K562 (cell line): ENCODE measurements around the gene RPS6KA2. TPM values are rescaled to one million over a fixed set of nuclear protein-coding genes. Genes with fewer than 3 reads are reported as not detected.

Experiments used
- ATF7 ChIP-seq: fragments of 450-650 bp; IDR thresholded peaks from 2 replicates; pipeline ENCODE4 v1.7.1; 2014; ENCODE audit warnings: mild to moderate bottlenecking, moderate library complexity
- CEBPB ChIP-seq: fragments of 450-650 bp; IDR thresholded peaks from 2 replicates; pipeline ENCODE4 v1.6.1; 2016; ENCODE audit warnings: missing genetic modification characterization, missing compliant biosample characterization
- ELF1 ChIP-seq: fragments of 200-800 bp; sonication (Bioruptor generic); IDR thresholded peaks from 2 replicates; pipeline ENCODE4 v1.6.1; 2016; ENCODE audit warnings: missing genetic modification characterization, missing compliant biosample characterization
- ELF2 ChIP-seq: fragments of 250-450 bp; sonication (Bioruptor Pico); IDR thresholded peaks from 2 replicates; pipeline ENCODE4 v1.5.0; 2021; ENCODE audit warnings: mild to moderate bottlenecking
- ETV5 ChIP-seq: sonication (generic); formaldehyde crosslinking; IDR thresholded peaks from 2 replicates; pipeline ENCODE4 v1.4.0; 2020; ENCODE audit warnings: low read depth, mild to moderate bottlenecking, missing genetic modification reagents
- FOS ChIP-seq: IDR thresholded peaks from 3 replicates; pipeline ENCODE4 v1.6.1; 2011; ENCODE audit not compliant: insufficient read length; ENCODE audit errors: extremely low read depth
- HDAC1 ChIP-seq, 2 experiments: fragments of 450-650 bp; IDR thresholded peaks; 2 replicates each; pipeline ENCODE4 v1.6.1; 2016 to 2017; ENCODE audit warnings: inconsistent platforms in 1 of 2, mild to moderate bottlenecking in 1 of 2, moderate library complexity in 1 of 2
- HDGF ChIP-seq: fragments of 450-650 bp; IDR thresholded peaks from 2 replicates; pipeline ENCODE4 v1.6.1; 2016
- KAT2B ChIP-seq: IDR thresholded peaks from one replicate; pipeline ENCODE4 v1.6.1; 2012; ENCODE audit warnings: low read depth, mild to moderate bottlenecking, control low read depth, inconsistent platforms, low read length, moderate library complexity
- MYNN ChIP-seq, 2 experiments: sonication (generic); formaldehyde crosslinking in 1 of 2; IDR thresholded peaks; 2 replicates each; pipeline versions ENCODE4 v1.5.0 to v1.6.1; 2016 to 2020; ENCODE audit warnings: antibody characterized with exemption in 1 of 2, missing genetic modification reagents in 1 of 2
- NONO ChIP-seq, 2 experiments: fragments of 200-400 bp in 1 of 2; fragments of 450-650 bp in 1 of 2; formaldehyde crosslinking in 1 of 2; IDR thresholded peaks; 2 replicates each; pipeline ENCODE4 v1.6.1; 2017; ENCODE audit warnings: low read depth in 2 of 2, mild to moderate bottlenecking in 2 of 2, moderate library complexity in 2 of 2, low read length in 1 of 2
- NR3C1 ChIP-seq: sonication (generic); formaldehyde crosslinking; IDR thresholded peaks from 2 replicates; pipeline ENCODE4 v1.8.1; 2022; ENCODE audit warnings: missing genetic modification reagents
- OTX1 ChIP-seq: fragments of 450-650 bp; formaldehyde crosslinking; IDR thresholded peaks from 2 replicates; pipeline ENCODE4 v1.4.0; 2022; ENCODE audit warnings: mild to moderate bottlenecking
- POLR2B ChIP-seq: fragments of 450-650 bp; IDR thresholded peaks from 2 replicates; pipeline ENCODE4 v1.6.1; 2018; ENCODE audit warnings: low read depth; ENCODE audit not compliant: partially characterized antibody
- PTRF ChIP-seq: fragments of 450-650 bp; IDR thresholded peaks from 2 replicates; pipeline ENCODE4 v1.6.1; 2016; ENCODE audit warnings: mild to moderate bottlenecking, missing genetic modification characterization, missing compliant biosample characterization
- PYGO2 ChIP-seq: fragments of 450-650 bp; IDR thresholded peaks from 2 replicates; pipeline ENCODE4 v1.6.1; 2016; ENCODE audit warnings: mild to moderate bottlenecking, missing genetic modification characterization, moderate library complexity, missing compliant biosample characterization
- RAD51 ChIP-seq: fragments of 450-650 bp; IDR thresholded peaks from 2 replicates; pipeline ENCODE4 v1.7.1; 2016; ENCODE audit warnings: low read depth, mild to moderate bottlenecking, borderline replicate concordance
- SIRT6 ChIP-seq: IDR thresholded peaks from one replicate; pipeline ENCODE4 v1.6.1; 2012; ENCODE audit warnings: low read depth, mild to moderate bottlenecking, control low read depth, inconsistent platforms, low read length, moderate library complexity
- SMARCA4 ChIP-seq: fragments of 450-650 bp; IDR thresholded peaks from 2 replicates; pipeline ENCODE4 v1.6.1; 2016
- SOX6 ChIP-seq: fragments of 450-650 bp; IDR thresholded peaks from 2 replicates; pipeline ENCODE4 v1.6.1; 2014; ENCODE audit warnings: mild to moderate bottlenecking
- SPI1 ChIP-seq: IDR thresholded peaks from 2 replicates; pipeline ENCODE4 v1.6.1; 2011; ENCODE audit warnings: low read depth, low read length, control low read depth, borderline replicate concordance
- TEAD2 ChIP-seq: fragments of 450-650 bp; IDR thresholded peaks from 2 replicates; pipeline ENCODE4 v1.6.1; 2016; ENCODE audit warnings: missing genetic modification characterization, control low read depth, missing compliant biosample characterization
- XRCC5 ChIP-seq: fragments of 200-400 bp; formaldehyde crosslinking; IDR thresholded peaks from 2 replicates; pipeline ENCODE4 v1.6.1; 2017; ENCODE audit warnings: low read depth, mild to moderate bottlenecking, low read length
- ZNF551 ChIP-seq: fragments of 250-450 bp; sonication (Bioruptor Pico); IDR thresholded peaks from 2 replicates; pipeline ENCODE4 v1.5.0; 2021; ENCODE audit warnings: mild to moderate bottlenecking, moderate library complexity
- ZNF717 ChIP-seq: fragments of 250-450 bp; sonication (Bioruptor Pico); IDR thresholded peaks from 2 replicates; pipeline ENCODE4 v1.5.0; 2021
- ZNF75A ChIP-seq: fragments of 450-650 bp; formaldehyde crosslinking; IDR thresholded peaks from 2 replicates; pipeline ENCODE4 v1.4.0; 2020; ENCODE audit warnings: mild to moderate bottlenecking
- ZNF785 ChIP-seq: fragments of 250-450 bp; sonication (Bioruptor Pico); IDR thresholded peaks from 2 replicates; pipeline ENCODE4 v1.4.0; 2020; ENCODE audit warnings: mild to moderate bottlenecking
- polyA plus RNA-seq, 8 experiments: library from polyadenylated mRNA; depleted of rRNA in 4 of 8; stranded (reverse) in 5 of 8; unstranded in 3 of 8; fragments of >200 nt; fragmentation: Nextera tagmentation in 2 of 8; fragmentation: Illumina TruSeq in 1 of 8; extraction: Ambion mirVana in 2 of 8; extraction: Trizol in 1 of 8; gene quantifications; 2 replicates each; pipeline versions ENCODE4 v1.2.1 to v1.2.3, GENCODE V29; 2011 to 2014; ENCODE audit warnings: inconsistent platforms in 1 of 8, missing spikeins in 1 of 8
- total RNA-seq, 7 experiments: library from RNA; depleted of rRNA in 6 of 7; stranded (reverse); fragments of >200 nt in 6 of 7; fragmentation: Illumina TruSeq in 2 of 7; extraction: Trizol in 2 of 7; gene quantifications; 2 replicates each; pipeline versions ENCODE4 v1.2.1 to v1.2.3, GENCODE V29; 2011 to 2021; ENCODE audit warnings: low replicate concordance in 1 of 7
- TF ChIP-seq, protein P1 (sequence below): fragments of 250-450 bp; sonication (Bioruptor Pico); IDR thresholded peaks from 2 replicates; pipeline ENCODE4 v1.5.0; 2020; ENCODE audit warnings: mild to moderate bottlenecking, borderline replicate concordance
- TF ChIP-seq, protein P2 (sequence below): fragments of 450-650 bp; IDR thresholded peaks from 2 replicates; pipeline ENCODE4 v1.6.1; 2016; ENCODE audit warnings: missing biosample characterization, missing genetic modification characterization

Gene RPS6KA2
- total and polyA plus RNA-seq, 9 of the 15 experiments (the other 6 are each of a cell fraction or from before 2014, with no cell fraction given), result 0.29 to 1.00 (median 0.53) TPM

DNA sequence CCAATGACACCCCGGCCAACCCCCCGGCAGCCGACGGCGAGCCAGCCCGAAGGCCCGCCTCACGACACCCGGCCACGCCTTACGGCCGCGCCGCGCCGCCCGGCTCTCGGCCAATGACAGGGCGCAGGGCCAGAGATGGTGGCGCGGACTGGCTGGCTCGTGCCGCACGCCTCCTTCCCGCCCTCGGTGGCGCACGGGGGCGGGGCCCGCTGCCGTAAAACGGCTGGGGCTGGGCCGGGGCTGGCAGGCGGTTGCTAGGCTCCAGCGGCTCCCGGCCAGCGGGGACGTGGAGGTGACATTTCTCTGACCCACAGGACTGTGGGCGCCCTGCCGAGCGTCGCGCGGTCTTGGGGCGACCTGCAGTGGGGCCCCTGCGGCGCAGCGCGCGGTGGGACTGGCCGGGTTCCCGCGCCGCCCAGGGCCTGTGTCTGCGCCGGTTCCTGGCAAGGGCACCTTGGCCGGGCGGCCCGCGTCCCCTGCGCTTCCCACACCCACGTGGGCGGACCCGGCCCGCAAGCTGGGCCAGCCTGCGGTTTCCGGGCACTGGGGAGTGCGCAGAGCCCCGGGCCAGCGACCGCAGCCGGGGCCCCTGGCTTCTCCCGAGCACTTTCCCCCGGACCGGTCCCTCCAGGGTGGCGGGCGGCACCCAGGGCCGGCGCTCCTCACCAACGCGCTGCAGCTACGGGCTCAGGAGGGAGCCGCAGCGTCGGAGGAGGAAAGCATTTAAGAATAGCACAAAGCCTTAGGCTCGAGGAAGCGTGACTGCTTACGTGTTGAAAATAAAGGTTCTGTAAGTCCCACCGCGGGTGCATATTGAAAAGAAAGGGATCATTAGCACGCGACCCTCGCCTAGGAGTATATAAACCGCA lies 243.9 kb downstream of the RPS6KA2 start, which contains the start of gene MPC1 (continued):
- TF ChIP-seq ZNF785 (CRISPR knock-in tag), result no peak
- TF ChIP-seq FOS, result peak; percentile 86
- TF ChIP-seq HDAC1 (IDR thresholded peaks at IDR 0.05), result peak in 1 of 2 experiments; percentile 77; a peak in 2 of 4 replicates
- no peak for TF ChIP-seq ZNF551 (CRISPR knock-in tag)
- TF ChIP-seq RAD51, result no peak
- TF ChIP-seq, protein P1, sequence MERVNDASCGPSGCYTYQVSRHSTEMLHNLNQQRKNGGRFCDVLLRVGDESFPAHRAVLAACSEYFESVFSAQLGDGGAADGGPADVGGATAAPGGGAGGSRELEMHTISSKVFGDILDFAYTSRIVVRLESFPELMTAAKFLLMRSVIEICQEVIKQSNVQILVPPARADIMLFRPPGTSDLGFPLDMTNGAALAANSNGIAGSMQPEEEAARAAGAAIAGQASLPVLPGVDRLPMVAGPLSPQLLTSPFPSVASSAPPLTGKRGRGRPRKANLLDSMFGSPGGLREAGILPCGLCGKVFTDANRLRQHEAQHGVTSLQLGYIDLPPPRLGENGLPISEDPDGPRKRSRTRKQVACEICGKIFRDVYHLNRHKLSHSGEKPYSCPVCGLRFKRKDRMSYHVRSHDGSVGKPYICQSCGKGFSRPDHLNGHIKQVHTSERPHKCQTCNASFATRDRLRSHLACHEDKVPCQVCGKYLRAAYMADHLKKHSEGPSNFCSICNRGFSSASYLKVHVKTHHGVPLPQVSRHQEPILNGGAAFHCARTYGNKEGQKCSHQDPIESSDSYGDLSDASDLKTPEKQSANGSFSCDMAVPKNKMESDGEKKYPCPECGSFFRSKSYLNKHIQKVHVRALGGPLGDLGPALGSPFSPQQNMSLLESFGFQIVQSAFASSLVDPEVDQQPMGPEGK (CRISPR knock-in tag), result no peak
- peak; percentile 79 for TF ChIP-seq ATF7
- no peak for TF ChIP-seq XRCC5
- no peak for TF ChIP-seq HDGF
- TF ChIP-seq SPI1, result no peak
- TF ChIP-seq NONO (IDR thresholded peaks at IDR 0.05; ENCODE audit: low read depth in 2 of 2, low read length in 1 of 2), result peak in 1 of 2 experiments; percentile 74; a peak in 2 of 4 replicates
- TF ChIP-seq SIRT6, result no peak
- no peak; the same call in 1 of the 2 replicates for TF ChIP-seq NR3C1 (CRISPR knock-in tag)
- TF ChIP-seq POLR2B, result no peak
- TF ChIP-seq SMARCA4, result no peak
- no peak for TF ChIP-seq ZNF75A
- TF ChIP-seq, protein P2, sequence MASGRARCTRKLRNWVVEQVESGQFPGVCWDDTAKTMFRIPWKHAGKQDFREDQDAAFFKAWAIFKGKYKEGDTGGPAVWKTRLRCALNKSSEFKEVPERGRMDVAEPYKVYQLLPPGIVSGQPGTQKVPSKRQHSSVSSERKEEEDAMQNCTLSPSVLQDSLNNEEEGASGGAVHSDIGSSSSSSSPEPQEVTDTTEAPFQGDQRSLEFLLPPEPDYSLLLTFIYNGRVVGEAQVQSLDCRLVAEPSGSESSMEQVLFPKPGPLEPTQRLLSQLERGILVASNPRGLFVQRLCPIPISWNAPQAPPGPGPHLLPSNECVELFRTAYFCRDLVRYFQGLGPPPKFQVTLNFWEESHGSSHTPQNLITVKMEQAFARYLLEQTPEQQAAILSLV (tag), result no peak
- no peak for TF ChIP-seq ZNF717 (CRISPR knock-in tag)
- TF ChIP-seq CEBPB, result no peak
- no peak; the same call in 1 of the 2 replicates for TF ChIP-seq MYNN (IDR thresholded peaks at IDR 0.05)
- TF ChIP-seq MYNN (CRISPR knock-in tag; IDR thresholded peaks at IDR 0.05), result no peak
- TF ChIP-seq PYGO2 (tag), result no peak
- no peak for TF ChIP-seq OTX1 (CRISPR knock-in tag)
- no peak for TF ChIP-seq TEAD2 (tag)
- peak; percentile 19; the same call in 1 of the 2 replicates for TF ChIP-seq SOX6
- 0 out of 2 replicates have a peak, but pooled peaks have one; percentile 51 for TF ChIP-seq ELF2 (CRISPR knock-in tag)
- no peak for TF ChIP-seq ETV5
- no peak for TF ChIP-seq PTRF (tag)
- no peak for TF ChIP-seq KAT2B
- TF ChIP-seq ELF1 (tag), result peak; percentile 17; the same call in 1 of the 2 replicates
